NB4 (cell line): Measurements from ENCODE around the gene MAD2L1.

Source experiments
- DNase-seq: peaks from one replicate; pipeline ENCODE4 v3.0.0; 2010; ENCODE audit warnings: low read depth
- H3K4me3 ChIP-seq: one replicate; pipeline ENCODE4 v1.5.1; 2011; ENCODE audit warnings: mild to moderate bottlenecking, low read depth, low read length, moderate library complexity
- MYC ChIP-seq: IDR thresholded peaks from 2 replicates; pipeline ENCODE4 v1.6.1; 2011; ENCODE audit warnings: low read depth, low read length
- POLR2A ChIP-seq: IDR thresholded peaks from 2 replicates; pipeline ENCODE4 v1.6.1; 2011; ENCODE audit warnings: mild to moderate bottlenecking; ENCODE audit not compliant: insufficient read length; ENCODE audit errors: extremely low read depth
- TF ChIP-seq, protein P1 (sequence below): IDR thresholded peaks from one replicate; pipeline ENCODE4 v1.5.1; 2012; ENCODE audit warnings: low read depth, low read length
- TF ChIP-seq, protein P2 (sequence below): IDR thresholded peaks from 2 replicates; pipeline ENCODE4 v1.6.1; 2011; ENCODE audit warnings: low read depth, low read length

MAD2L1 gene

DNA sequence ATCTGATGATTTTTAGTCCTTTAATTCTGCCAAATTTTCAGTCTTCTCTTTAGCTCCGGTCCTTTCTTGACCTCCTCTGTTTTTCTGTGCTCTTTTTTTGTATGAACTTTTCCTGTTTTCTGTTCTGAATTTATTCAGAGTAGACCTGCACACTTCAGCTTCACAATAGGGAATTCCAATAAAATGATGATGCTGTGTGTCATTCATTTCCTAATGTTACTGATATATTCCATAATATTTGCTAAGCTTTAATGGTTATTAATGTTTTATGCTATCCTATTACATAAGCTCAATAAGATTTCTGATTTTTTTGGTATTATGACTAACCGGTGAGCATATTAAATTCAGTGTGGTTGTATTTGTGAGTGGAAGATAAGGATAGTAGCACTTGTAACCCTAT is 13.9 kb upstream of the MAD2L1 start:
- H3K4me3 ChIP-seq, result no peak overlapping the region
- TF ChIP-seq, protein P1, sequence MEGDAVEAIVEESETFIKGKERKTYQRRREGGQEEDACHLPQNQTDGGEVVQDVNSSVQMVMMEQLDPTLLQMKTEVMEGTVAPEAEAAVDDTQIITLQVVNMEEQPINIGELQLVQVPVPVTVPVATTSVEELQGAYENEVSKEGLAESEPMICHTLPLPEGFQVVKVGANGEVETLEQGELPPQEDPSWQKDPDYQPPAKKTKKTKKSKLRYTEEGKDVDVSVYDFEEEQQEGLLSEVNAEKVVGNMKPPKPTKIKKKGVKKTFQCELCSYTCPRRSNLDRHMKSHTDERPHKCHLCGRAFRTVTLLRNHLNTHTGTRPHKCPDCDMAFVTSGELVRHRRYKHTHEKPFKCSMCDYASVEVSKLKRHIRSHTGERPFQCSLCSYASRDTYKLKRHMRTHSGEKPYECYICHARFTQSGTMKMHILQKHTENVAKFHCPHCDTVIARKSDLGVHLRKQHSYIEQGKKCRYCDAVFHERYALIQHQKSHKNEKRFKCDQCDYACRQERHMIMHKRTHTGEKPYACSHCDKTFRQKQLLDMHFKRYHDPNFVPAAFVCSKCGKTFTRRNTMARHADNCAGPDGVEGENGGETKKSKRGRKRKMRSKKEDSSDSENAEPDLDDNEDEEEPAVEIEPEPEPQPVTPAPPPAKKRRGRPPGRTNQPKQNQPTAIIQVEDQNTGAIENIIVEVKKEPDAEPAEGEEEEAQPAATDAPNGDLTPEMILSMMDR, result no peak
- TF ChIP-seq, protein P2, sequence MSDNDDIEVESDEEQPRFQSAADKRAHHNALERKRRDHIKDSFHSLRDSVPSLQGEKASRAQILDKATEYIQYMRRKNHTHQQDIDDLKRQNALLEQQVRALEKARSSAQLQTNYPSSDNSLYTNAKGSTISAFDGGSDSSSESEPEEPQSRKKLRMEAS, result no peak
- TF ChIP-seq MYC, result no peak

DNA sequence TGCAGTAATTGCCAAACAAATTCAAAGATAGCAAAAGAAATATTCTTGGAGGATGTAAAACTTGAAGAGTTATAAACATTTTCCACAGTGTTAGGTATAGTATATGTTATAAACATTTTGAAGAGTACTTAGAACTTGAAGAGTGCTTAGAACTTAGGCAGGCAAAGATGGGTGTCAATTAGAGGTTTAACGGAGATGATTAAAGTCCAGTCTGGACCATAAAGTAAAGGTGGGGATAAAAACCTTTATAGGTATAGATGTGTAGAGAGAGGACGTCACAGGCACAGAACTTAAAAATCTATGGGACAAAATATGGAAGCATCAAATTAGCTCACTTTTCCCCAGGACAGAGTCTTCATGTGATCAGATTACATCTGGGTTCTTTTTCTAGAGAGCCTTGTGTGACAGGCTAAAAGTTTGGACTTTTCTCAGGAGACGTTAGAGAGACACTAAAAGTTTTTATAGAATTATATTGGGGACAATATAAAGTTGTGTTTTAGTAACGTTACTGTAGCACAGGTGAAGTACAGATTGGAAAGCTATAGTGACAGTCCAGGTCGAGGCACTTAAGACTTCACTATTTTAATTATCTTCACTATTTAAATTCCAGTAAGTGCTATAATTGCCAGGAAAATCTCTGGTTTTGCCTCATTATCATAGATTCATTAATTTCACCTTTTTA is 13.3 kb upstream of the MAD2L1 start:
- no peak overlapping the region for H3K4me3 ChIP-seq
- no peak for DNase-seq
- TF ChIP-seq, protein P2, result no peak
- TF ChIP-seq MYC (no peak), POLR2A (no peak)
- TF ChIP-seq, protein P1, result no peak

More for the DNA sequence above, 13.9 kb upstream of the MAD2L1 start:
- no peak for DNase-seq

DNA sequence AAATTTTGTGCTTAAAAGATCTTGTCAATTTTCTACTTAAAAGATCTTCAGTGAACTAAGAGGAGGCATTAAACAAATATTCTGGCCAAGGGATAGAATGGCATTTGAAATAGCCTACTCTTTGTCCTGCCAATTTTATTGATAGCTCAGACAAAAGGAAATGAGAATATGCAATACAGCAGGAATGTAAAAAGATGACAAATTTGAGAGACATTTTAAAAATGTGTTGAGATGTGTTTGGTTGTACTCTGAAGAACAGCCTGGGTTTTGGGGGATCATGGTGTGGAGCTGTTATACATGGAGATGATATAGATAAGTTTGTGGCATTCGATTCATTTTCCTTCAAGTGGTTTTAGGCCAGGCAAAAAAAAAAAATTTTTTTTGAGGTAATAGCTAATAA is 11.6 kb upstream of the MAD2L1 start:
- TF ChIP-seq POLR2A (no peak), MYC (no peak)
- TF ChIP-seq, protein P2, result no peak
- TF ChIP-seq, protein P1, result no peak
- no peak overlapping the region for H3K4me3 ChIP-seq
- no peak for DNase-seq

DNA sequence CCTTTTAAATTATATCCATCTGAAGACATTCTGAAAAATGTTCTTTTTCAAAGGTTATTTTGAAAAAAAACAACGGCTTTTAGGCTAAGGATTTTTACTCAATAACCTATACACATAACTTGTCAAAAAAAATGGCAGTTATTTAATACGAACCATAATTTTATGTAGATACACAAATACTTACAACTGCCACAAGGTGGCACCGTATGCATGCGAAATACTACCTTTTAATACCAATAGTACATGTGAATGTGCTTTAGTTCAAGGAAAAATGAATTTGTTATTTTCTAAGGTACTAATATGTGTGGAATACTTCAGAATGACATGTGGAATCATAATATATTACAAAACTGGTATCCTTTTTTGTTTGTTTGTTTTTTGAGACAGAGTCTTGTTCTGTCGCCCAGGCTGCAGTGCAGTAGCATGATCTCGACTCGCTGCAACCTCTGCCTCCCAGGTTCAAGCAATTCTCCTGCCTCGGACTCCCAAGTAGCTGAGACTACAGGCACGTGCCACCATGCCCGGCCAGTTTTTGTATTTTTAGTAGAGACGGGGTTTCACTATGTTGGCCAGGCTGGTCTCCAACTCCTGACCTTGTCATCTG is 4.6 kb upstream of the MAD2L1 start:
- TF ChIP-seq, protein P1, result peak; percentile 23
- no peak for TF ChIP-seq MYC
- DNase-seq, result peak; percentile 75
- no peak overlapping the region for H3K4me3 ChIP-seq

DNA sequence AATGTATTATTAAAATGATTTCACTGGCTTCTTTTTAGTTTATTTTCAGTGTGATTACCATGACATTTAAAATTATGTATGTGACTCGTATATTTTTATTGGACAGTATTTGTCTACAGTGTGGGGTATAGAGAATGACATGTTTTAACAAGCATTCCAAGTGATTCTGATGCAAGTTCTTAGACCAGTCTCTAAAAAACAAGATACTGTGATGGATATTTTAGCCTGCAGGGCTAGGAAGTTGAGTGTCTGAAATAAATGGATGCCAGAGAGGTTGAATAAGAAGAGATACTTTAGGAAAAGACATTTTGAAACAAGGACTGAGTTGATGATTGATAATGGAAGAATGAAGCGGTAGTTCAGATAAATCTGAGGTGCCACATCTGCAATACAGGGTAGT is 3.5 kb upstream of the MAD2L1 start:
- no peak for TF ChIP-seq POLR2A
- TF ChIP-seq MYC, result no peak
- TF ChIP-seq, protein P2, result no peak
- TF ChIP-seq, protein P1, result no peak
- H3K4me3 ChIP-seq, result no peak overlapping the region
- no peak for DNase-seq

DNA sequence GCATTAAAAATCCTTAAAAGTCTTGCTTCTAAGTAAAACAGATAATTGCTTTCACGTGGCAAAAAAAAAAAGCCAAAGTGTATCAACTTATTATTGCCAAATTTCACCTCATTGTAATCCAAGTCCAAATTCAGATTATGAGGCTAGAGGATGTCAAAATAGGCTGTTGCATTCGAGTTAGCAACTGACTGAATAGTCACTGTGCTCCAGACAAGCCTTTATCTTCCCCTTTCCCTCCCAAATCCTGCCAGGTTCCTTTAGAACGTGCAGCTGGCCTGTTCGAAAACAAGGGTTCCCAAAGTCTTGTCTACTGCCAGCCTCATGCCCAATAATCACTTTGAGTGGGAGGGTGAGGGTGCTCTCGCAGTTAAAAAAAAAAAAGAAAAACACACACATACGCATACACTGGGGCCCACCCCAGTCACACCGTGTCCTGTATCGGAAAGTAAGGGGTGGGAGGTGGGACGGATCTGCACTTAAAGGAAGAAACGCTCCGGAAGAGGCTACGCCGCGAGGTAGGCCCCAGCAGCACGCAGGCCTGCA is 603 bp downstream of the MAD2L1 start:
- peak overlapping the region; percentile 94 for H3K4me3 ChIP-seq
- TF ChIP-seq, protein P2, result no peak
- TF ChIP-seq, protein P1, result no peak
- TF ChIP-seq POLR2A (no peak), MYC (no peak; the same call in 1 of the 2 replicates)
- peak; percentile 88 for DNase-seq
